ENCODE results near the gene FARP1.

- TF ChIP-seq POLR2A (IDR thresholded peaks at IDR 0.05) (no peak), CTCF (IDR thresholded peaks at IDR 0.05) (no peak)
Measured at GRCh38 chr13:98488736-98489135, 345.8 kb downstream of the FARP1 start.

All from body of pancreas (tissue), 4 donors.